H7 (cell line): ENCODE data around the gene HNRNPA0. TPM values are rescaled to one million over a fixed set of nuclear protein-coding genes. Genes with fewer than 3 reads are reported as not detected.

Source experiments
- DNase-seq: peaks from one replicate; pipeline ENCODE4 v3.0.0; 2012
- H3K27me3 ChIP-seq: 2 replicates; pipeline ENCODE4 v1.6.0; 2011; ENCODE audit warnings: mild to moderate bottlenecking, low read length; ENCODE audit not compliant: control insufficient read depth, insufficient read depth
- H3K36me3 ChIP-seq: replicated peaks from 2 replicates; pipeline ENCODE4 v1.5.1; 2011; ENCODE audit warnings: low read length; ENCODE audit not compliant: control insufficient read depth, insufficient read depth
- H3K4me3 ChIP-seq: 2 replicates; pipeline ENCODE4 v1.5.1; 2011; ENCODE audit warnings: low read depth, mild to moderate bottlenecking, control low read depth, low read length, moderate library complexity; ENCODE audit not compliant: insufficient read depth
- total RNA-seq: library from RNA; depleted of rRNA; stranded (reverse); fragments of >200 nt; shearing (Covaris generic); gene quantifications from 2 replicates; pipeline ENCODE4 v1.2.3, GENCODE V29; 2014; rRNA removed

HNRNPA0 gene
- total RNA-seq, 1 experiment from 2014 or later = 23.9 TPM

GRCh38 chr5:137695651-137696428, 58.3 kb downstream of the HNRNPA0 start:
- no peaks in the 10 kb centered on the region; the same call in none of the 2 replicates for H3K36me3 ChIP-seq
- no peaks in the 10 kb centered on the region for H3K27me3 ChIP-seq
- DNase-seq = peak; percentile 37
- H3K4me3 ChIP-seq = no peak overlapping the region

Other genes with a start within 250 kb of the HNRNPA0 start
- gene KLHL3, start 18.3 kb downstream of the HNRNPA0 start, total RNA-seq = 3.8 and 4.6 TPM in 2 replicates
- not detected in 2 replicates for gene MYOT, start 113.5 kb upstream of the HNRNPA0 start, total RNA-seq
- not detected in 2 replicates for gene PKD2L2, start 135.1 kb upstream of the HNRNPA0 start, total RNA-seq